GM12878 (cell line): ENCODE data around the gene NCOA4. TPM values are rescaled to one million over a fixed set of nuclear protein-coding genes. Genes with fewer than 3 reads are reported as not detected.

Source experiments
- ATAC-seq: fragments of 200-7000 bp; cut with Tn5 transposase; 3 replicates; pipeline ENCODE4 v1.9.1; 2020; ENCODE audit warnings: mild to moderate bottlenecking, moderate library complexity
- BruUV-seq: library from RNA; stranded (reverse); fragments of 400-500 nt; replicated peaks from 2 replicates; lab custom pipeline; 2021; lab: Mats Ljungman, UMichigan
- CTCF ChIA-PET: fragments of 300-600 bp; sonication (Branson Sonifier 250); formaldehyde crosslinking; extraction: SDS; loops from one replicate; lab custom pipeline; 2021; ENCODE audit warnings: inconsistent platforms; lab: Yijun Ruan, JAX
- POLR2A ChIA-PET: fragments of 350-600 bp; formaldehyde crosslinking; extraction: SDS; loops from one replicate; lab custom pipeline; 2021; ENCODE audit warnings: inconsistent platforms; lab: Charles Lee
- RAD21 ChIA-PET: fragments of 300-600 bp; sonication (Branson Sonifier 250); formaldehyde crosslinking; loops from one replicate; lab custom pipeline; 2023; ENCODE audit warnings: antibody characterized with exemption; ENCODE audit not compliant: unreplicated experiment; lab: Charles Lee
- SMC1A ChIA-PET: fragments of 300-600 bp; sonication (Branson Sonifier 250); formaldehyde crosslinking; loops from one replicate; lab custom pipeline; 2023; ENCODE audit not compliant: unreplicated experiment, uncharacterized antibody; lab: Charles Lee
- DNase-seq: peaks from one replicate; pipeline ENCODE4 v3.0.0-alpha.2; 2011; ENCODE audit warnings: low read depth, low spot score
- FAIRE-seq: peaks from 3 replicates; lab custom pipeline; 2011; peaks lifted over from hg19 to GRCh38; lab: Jason Lieb, UNC
- H2AFZ ChIP-seq: 2 replicates; pipeline ENCODE4 v1.6.0; 2011; ENCODE audit warnings: low read depth, low read length, control low read depth; ENCODE audit not compliant: control insufficient read depth
- H3K27ac ChIP-seq: 2 replicates; pipeline ENCODE4 v1.5.1; 2011; ENCODE audit warnings: control low read depth; ENCODE audit not compliant: control insufficient read depth, insufficient read depth
- H3K27me3 ChIP-seq, 2 experiments: replicated peaks in 1 of 2; 2 replicates each; pipeline versions ENCODE4 v1.6.0 to v1.6.1; 2011; ENCODE audit warnings: low read length in 1 of 2; ENCODE audit not compliant: control insufficient read depth in 2 of 2, insufficient read depth in 2 of 2
- H3K36me3 ChIP-seq, 2 experiments: 2 replicates each; pipeline ENCODE4 v1.5.1; 2011; ENCODE audit warnings: low read length in 1 of 2; ENCODE audit not compliant: control insufficient read depth in 2 of 2, insufficient read depth in 2 of 2
- H3K4me1 ChIP-seq: 2 replicates; pipeline ENCODE4 v1.6.1; 2011; ENCODE audit warnings: mild to moderate bottlenecking, low read length, moderate library complexity, mixed read lengths; ENCODE audit not compliant: control insufficient read depth, insufficient read depth
- H3K4me2 ChIP-seq: 2 replicates; pipeline ENCODE4 v1.6.0; 2011; ENCODE audit warnings: control low read depth; ENCODE audit not compliant: control insufficient read depth, insufficient read depth
- H3K4me3 ChIP-seq: fragments of 200-600 bp; sonication (generic); 2 replicates; pipeline ENCODE4 v1.5.1; 2016
- H3K79me2 ChIP-seq: 2 replicates; pipeline ENCODE4 v1.6.0; 2011; ENCODE audit warnings: low read length; ENCODE audit not compliant: control insufficient read depth, insufficient read depth
- H3K9ac ChIP-seq: 2 replicates; pipeline ENCODE4 v1.8.0; 2011; ENCODE audit warnings: low read length, control low read depth, mixed read lengths; ENCODE audit not compliant: control insufficient read depth, insufficient read depth
- H3K9me3 ChIP-seq: replicated peaks from 3 replicates; pipeline ENCODE4 v1.5.1; 2011; ENCODE audit warnings: mild to moderate bottlenecking, low read length; ENCODE audit not compliant: control insufficient read depth, insufficient read depth
- H4K20me1 ChIP-seq: 2 replicates; pipeline ENCODE4 v1.6.0; 2011; ENCODE audit not compliant: control insufficient read depth, insufficient read depth
- ATF7 ChIP-seq: fragments of 450-650 bp; IDR thresholded peaks from 2 replicates; pipeline ENCODE4 v1.6.1; 2016; ENCODE audit warnings: low read depth, mild to moderate bottlenecking
- BCL11A ChIP-seq: IDR thresholded peaks from 2 replicates; pipeline ENCODE4 v1.6.1; 2011; ENCODE audit warnings: low read depth, low read length
- EED ChIP-seq: sonication (generic); IDR thresholded peaks from 2 replicates; pipeline ENCODE4 v1.6.1; 2016; ENCODE audit warnings: antibody characterized with exemption, low read depth
- HSF1 ChIP-seq: fragments of 150-350 bp; IDR thresholded peaks from 2 replicates; pipeline ENCODE4 v1.6.1; 2014; ENCODE audit warnings: mild to moderate bottlenecking, low read depth, low read length
- IKZF2 ChIP-seq, 2 experiments: fragments of 450-650 bp; IDR thresholded peaks; 2 replicates each; pipeline ENCODE4 v1.6.1; 2017; ENCODE audit warnings: mild to moderate bottlenecking in 2 of 2, moderate library complexity in 2 of 2
- KLF5 ChIP-seq: fragments of 450-650 bp; IDR thresholded peaks from 2 replicates; pipeline ENCODE4 v1.6.1; 2014; ENCODE audit warnings: mild to moderate bottlenecking; ENCODE audit not compliant: partially characterized antibody
- LARP7 ChIP-seq: fragments of 450-650 bp; IDR thresholded peaks from 2 replicates; pipeline ENCODE4 v1.6.1; 2017; ENCODE audit warnings: mild to moderate bottlenecking
- MYC ChIP-seq: IDR thresholded peaks from 2 replicates; pipeline ENCODE4 v1.6.1; 2011; ENCODE audit warnings: mild to moderate bottlenecking, low read length, moderate library complexity, inconsistent platforms; ENCODE audit not compliant: insufficient read depth, insufficient replicate concordance, insufficient read length, severe bottlenecking
- NFYB ChIP-seq: IDR thresholded peaks from 2 replicates; pipeline ENCODE4 v1.6.1; 2011; ENCODE audit warnings: low read depth, mild to moderate bottlenecking, low read length, improper control_type of control experiment, moderate library complexity; ENCODE audit not compliant: insufficient read depth
- NR2C2 ChIP-seq: IDR thresholded peaks from 2 replicates; pipeline ENCODE4 v1.6.1; 2011; ENCODE audit warnings: borderline replicate concordance, low read depth; ENCODE audit not compliant: control insufficient read depth, insufficient read length
- PRDM15 ChIP-seq: fragments of 450-650 bp; formaldehyde crosslinking; IDR thresholded peaks from 2 replicates; pipeline ENCODE4 v1.4.0; 2020; ENCODE audit warnings: mild to moderate bottlenecking, moderate library complexity
- SMC3 ChIP-seq: IDR thresholded peaks from 2 replicates; pipeline ENCODE4 v1.6.1; 2011; ENCODE audit warnings: low read length, improper control_type of control experiment, borderline replicate concordance
- USF2 ChIP-seq: IDR thresholded peaks from 2 replicates; pipeline ENCODE4 v1.6.1; 2011; ENCODE audit warnings: low read depth, low read length, improper control_type of control experiment, borderline replicate concordance
- ZZZ3 ChIP-seq: IDR thresholded peaks from 2 replicates; pipeline ENCODE4 v1.6.1; 2011; ENCODE audit warnings: low read depth; ENCODE audit not compliant: control insufficient read depth, insufficient read length
- WGBS: methylation state at CpG from one replicate; pipeline ENCODE4 v1.1.6; 2016; ENCODE audit warnings: low lambda C conversion rate; ENCODE audit not compliant: insufficient replicate concordance, insufficient coverage; ENCODE audit errors: missing lambda C conversion rate; 5-methylcytosine and 5-hydroxymethylcytosine counted together
- in situ Hi-C: fragments of 300-500 bp; cut with MboI; formaldehyde crosslinking; loops from 9 replicates; pipeline ENCODE4 v1.14.3; 2018; ENCODE audit warnings: mixed read lengths
- intact Hi-C: fragments of 100-400 bp; cut with micrococcal nuclease; formaldehyde crosslinking; loops from one replicate; pipeline ENCODE4 v1.14.2; 2022; ENCODE audit not compliant: unreplicated experiment
- polyA plus RNA-seq, 11 experiments: library from polyadenylated mRNA; depleted of rRNA in 4 of 11; unstranded in 6 of 11; stranded (reverse) in 5 of 11; fragments of >200 nt; fragmentation: Nextera tagmentation in 4 of 11; fragmentation: Illumina TruSeq in 1 of 11; extraction: Ambion mirVana in 4 of 11; extraction: Trizol in 1 of 11; gene quantifications; 1 replicate in 1 of 11; 2 replicates in 10 of 11; pipeline versions ENCODE4 v1.2.1 to v1.2.3, GENCODE V29; 2011 to 2016; ENCODE audit warnings: inconsistent platforms in 2 of 11, missing spikeins in 2 of 11, low read depth in 1 of 11
- total RNA-seq, 4 experiments: library from RNA; depleted of rRNA in 3 of 4; stranded (reverse); fragments of >200 nt in 3 of 4; fragmentation: Illumina TruSeq in 1 of 4; extraction: Trizol in 1 of 4; gene quantifications; 2 replicates each; pipeline versions ENCODE4 v1.2.1 to v1.2.3, GENCODE V29; 2013 to 2021

The NCOA4 gene
- total and polyA plus RNA-seq, 10 of the 15 experiments (the other 5 are each of a cell fraction or from before 2014, with no cell fraction given): 57.5 to 119 (median 100) TPM

GRCh38 chr10:46037107-46037825 lies 6.8 kb upstream of the NCOA4 start:
- 39% methylated on average over 8 of the region's 8 CpGs for WGBS
- no peak overlapping the region for H3K27ac ChIP-seq
- SMC1A ChIA-PET: no interaction called here
- H4K20me1 ChIP-seq: no peaks in the 10 kb centered on the region
- H3K9me3 ChIP-seq: no peaks in the 10 kb centered on the region
- POLR2A ChIA-PET: no interaction called here
- CTCF ChIA-PET: no interaction called here
- FAIRE-seq: no peak
- no peak overlapping the region for H3K4me3 ChIP-seq
- ATAC-seq: no peak
- DNase-seq: no peak
- H3K4me2 ChIP-seq: no peak overlapping the region
- TF ChIP-seq ZZZ3 (no peak), PRDM15 (no peak), IKZF2 (IDR thresholded peaks at IDR 0.05) (no peak), MYC (no peak), LARP7 (no peak), BCL11A (no peak), ATF7 (no peak), HSF1 (no peak), USF2 (no peak), SMC3 (no peak), NR2C2 (no peak), KLF5 (no peak), NFYB (no peak), EED (no peak)
- no peaks in the 10 kb centered on the region for H3K4me1 ChIP-seq
- BruUV-seq: no TSS peak
- no peaks in the 10 kb centered on the region; a peak in 1 of 4 replicates for H3K27me3 ChIP-seq
- H3K79me2 ChIP-seq: no peaks in the 10 kb centered on the region
- intact Hi-C loops: no loop called here
- no peaks in the 10 kb centered on the region for H3K36me3 ChIP-seq
- no peak overlapping the region for H3K9ac ChIP-seq
- H2AFZ ChIP-seq: no peak overlapping the region
- in situ Hi-C loops: no loop called here
- RAD21 ChIA-PET: no interaction called here
